ENCODE results near the gene RAD51.
A peak's percentile ranks its signal among the peaks of the same experiment; 100 is the strongest.

RAD51 gene

GRCh38 chr15:40762919-40763800, 68.2 kb downstream of the RAD51 start:
- ATAC-seq (no peak), DNase-seq (peak; percentile 46)

DNA sequence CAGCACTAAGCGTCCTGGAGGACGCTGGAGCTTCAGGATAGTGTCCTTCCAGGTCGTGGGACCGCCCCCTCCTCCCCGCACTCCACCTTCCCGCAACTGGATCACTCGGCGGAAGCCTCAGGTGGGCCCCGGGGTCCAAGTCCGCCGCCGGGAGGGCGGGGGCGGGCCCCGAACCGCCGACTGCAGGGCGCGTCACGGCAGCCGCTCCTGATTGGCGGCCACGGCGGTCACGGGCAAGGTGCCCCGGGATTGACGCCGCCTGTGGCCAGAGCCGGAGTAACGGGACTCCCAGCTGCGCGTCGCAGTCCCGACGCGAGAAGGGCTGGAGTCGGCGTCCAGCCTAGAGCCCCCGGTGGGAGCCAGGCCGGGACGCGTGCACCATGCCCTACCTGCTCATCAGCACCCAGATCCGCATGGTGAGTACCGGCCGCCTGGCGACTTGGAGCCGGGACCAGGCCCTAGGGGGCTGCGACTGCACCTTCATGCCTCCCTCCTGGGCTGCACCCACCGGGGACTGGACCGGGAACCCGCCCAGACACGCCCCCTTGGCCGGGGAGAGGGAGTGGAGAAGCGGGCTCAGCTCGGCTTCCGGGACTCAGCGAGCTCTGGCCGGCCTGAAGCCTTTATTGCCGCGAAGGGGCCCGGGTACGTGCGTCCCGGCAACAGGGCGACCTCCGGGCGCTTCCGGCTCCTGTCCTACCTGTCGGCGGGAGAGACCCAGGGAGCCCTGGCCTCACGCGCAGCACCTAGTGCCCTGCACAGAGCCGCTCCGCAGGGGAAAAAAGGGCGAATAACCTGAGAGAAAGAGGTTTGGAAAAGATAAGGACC, 69.0 kb downstream of the RAD51 start, which contains the start of gene GCHFR:
Gene GCHFR, plus strand, starts transcription at position 268 of the 828 bp plus-strand sequence. Its CDS starts 113 bp downstream, at position 381.
- peak; percentile 59 for ATAC-seq
- DNase-seq: peak; percentile 77

GRCh38 chr15:40764629-40765103, 69.7 kb downstream of the RAD51 start:
- ATAC-seq: no peak
- no peak for DNase-seq

DNA sequence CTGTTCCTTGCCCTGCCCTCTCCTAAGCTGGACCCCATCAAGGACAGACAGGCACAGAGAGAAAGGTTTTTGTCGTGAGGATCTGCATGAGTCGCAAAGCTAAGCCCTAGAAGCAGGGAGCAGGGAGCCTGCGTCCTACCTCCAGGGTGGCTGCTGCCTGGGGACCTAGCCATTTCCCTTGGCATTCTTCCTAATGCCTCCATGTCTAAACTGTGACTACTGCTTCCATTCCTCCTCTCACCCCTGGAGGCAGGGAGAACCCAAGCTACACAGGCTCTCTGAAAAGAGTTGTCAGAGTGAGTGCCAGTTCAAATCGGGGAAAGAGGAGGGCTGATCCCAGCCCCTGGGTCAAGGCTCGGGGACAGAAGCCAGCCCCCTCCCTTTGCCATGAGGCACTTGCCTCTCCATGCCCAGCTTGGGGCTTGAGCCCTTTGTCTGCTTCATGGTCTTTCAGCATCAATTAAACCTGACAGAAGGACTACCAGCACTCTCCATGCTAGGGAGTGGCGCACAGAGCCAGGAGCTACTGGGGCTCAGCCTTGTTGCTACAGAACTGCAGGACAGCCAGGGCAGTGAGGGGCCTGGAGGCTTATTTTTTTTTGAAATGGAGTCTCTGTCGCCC, 71.3 kb downstream of the RAD51 start:
- ATAC-seq (no peak), DNase-seq (no peak)

- no peak for ATAC-seq
- no peak for DNase-seq
Measured at GRCh38 chr15:40766906-40767837, 72.2 kb downstream of the RAD51 start.

- ATAC-seq (no peak), DNase-seq (no peak)
Measured at GRCh38 chr15:40767838-40768500, 73.0 kb downstream of the RAD51 start.

GRCh38 chr15:40768521-40769273, 73.7 kb downstream of the RAD51 start:
- DNase-seq (peak; percentile 33), ATAC-seq (no peak)

GRCh38 chr15:40769274-40770146, 74.5 kb downstream of the RAD51 start, which contains the start of gene C15orf62:
Gene C15orf62, plus strand, starts transcription at chr15:40769980. Its CDS starts 516 bp downstream, at chr15:40770496.
- ATAC-seq (peak; percentile 76), DNase-seq (peak; percentile 79)

DNA sequence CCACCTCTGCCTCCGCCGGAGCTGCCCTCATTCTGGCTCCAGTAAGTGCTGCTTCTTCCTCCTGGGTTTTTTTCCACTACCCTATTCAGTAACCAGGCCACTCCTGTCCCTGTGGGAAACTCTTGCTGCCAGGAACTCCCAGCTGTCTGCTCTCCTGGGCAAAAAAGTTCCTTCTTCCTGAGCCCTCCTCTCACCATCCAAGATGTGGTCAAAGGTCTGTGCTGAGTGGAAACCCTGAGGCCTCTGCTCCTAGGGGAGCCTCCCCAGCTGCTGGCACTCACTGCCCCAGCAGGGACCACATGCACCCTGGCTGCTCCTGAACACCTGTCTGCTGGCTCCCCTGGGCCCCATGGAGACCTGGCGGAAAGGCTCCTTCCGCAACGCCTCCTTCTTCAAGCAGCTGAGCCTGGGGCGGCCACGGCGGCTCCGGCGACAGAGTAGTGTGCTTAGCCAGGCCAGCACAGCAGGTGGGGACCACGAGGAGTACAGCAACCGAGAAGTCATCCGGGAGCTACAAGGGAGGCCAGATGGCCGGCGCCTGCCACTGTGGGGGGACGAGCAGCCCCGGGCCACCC, 75.3 kb downstream of the RAD51 start:
- DNase-seq (no peak), ATAC-seq (no peak)

DNA sequence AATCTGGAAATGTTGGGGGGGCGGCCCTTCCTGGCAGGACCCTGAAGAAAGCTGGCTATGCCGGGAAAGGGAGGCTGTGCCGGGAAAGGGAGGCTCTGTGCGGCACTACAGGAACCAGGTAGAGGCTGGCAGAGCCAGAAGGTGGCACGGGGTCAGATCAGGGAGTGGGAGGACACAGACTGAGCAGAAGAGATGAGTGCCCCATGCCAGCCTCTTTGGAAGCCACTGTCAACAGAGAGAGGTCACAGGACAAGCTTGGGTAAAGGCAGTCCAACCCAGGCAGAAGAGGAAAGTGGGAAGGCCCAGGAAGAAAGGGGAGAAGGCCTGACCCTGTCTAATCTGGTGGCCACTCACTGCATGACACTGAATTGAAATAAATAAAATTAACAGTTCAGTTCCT, 76.3 kb downstream of the RAD51 start:
- DNase-seq (no peak), ATAC-seq (no peak)

DNA sequence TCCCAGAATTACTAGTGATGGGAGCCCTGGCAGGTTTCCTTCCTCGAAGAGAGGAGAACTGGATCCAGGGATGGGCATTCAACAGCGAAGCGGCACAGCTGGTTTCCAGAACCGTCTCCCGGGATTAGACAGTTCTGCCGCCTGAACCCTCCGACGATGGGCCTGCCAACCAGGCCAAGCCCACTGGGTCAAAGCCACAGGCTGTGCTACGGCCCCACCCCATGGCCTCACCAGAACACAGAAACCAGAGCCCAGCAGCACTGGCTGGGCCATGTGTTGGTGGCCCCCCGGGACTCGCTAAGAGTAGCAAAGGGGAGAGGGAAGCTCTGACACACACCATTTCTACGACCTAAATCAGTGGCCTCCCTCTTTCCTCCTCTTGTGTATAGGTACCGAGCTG, 77.0 kb downstream of the RAD51 start:
- no peak for DNase-seq
- no peak for ATAC-seq

GRCh38 chr15:40773496-40773895, 78.5 kb downstream of the RAD51 start:
- DNase-seq: no peak

GRCh38 chr15:40773902-40774301, 78.9 kb downstream of the RAD51 start:
- no peak for DNase-seq
- no peak for ATAC-seq

More at GRCh38 chr15:40773496-40773895, 78.5 kb downstream of the RAD51 start:
- ATAC-seq: no peak

GRCh38 chr15:40775007-40775406, 80.0 kb downstream of the RAD51 start:
- no peak for ATAC-seq

GRCh38 chr15:40775740-40776536, 81.0 kb downstream of the RAD51 start:
- DNase-seq: no peak
- ATAC-seq: no peak

More at GRCh38 chr15:40775007-40775406, 80.0 kb downstream of the RAD51 start:
- DNase-seq: no peak

GRCh38 chr15:40776537-40777141, 81.7 kb downstream of the RAD51 start:
- DNase-seq (peak; percentile 61), ATAC-seq (peak; percentile 89)

Measured in stimulated activated naive CD8-positive, alpha-beta T cell treated with anti-CD3 and anti-CD28 coated beads, Interleukin-15, Interleukin-2, amounts not matched to agents 100 U/mL and 50 U/mL, for 24 hours (primary cell).